Measurements from ENCODE around the gene ADARB2. TPM values are rescaled to one million over a fixed set of nuclear protein-coding genes. Genes with fewer than 3 reads are reported as not detected.

ADARB2 gene
- total and polyA plus RNA-seq, 8 donors: 0.34 to 24.7 (median 3.2) TPM

DNA sequence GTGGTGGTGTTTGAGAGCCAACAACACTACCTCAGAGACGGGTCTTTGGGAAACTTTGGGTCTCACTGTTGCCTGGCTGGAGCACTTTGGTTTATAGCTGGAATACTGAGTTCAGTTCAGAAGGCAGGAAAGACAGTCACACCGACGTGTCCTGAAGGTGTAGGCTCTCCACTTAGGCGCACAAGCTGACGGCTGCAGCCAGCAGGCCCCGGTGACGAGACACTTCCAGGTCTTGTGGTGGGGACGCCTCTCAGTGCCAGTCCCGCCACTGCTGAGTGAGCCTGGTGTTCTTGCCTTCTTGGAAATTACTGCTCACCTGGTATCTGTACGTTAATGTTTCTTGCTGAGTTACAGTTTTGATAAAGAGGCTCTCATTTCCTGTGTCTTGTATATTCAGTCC is 607.1 kb downstream of the ADARB2 start:
- Histone ChIP-seq H3K27me3 (no peaks in the 10 kb centered on the region), H3K36me3 (peaks cover 3 to 41% (median 11%) of the 10 kb centered on the region in 3 donors), H3K27ac (no peak overlapping the region), H3K9me3 (no peaks in the 10 kb centered on the region), H3K4me3 (no peak overlapping the region), H3K4me1 (no peaks in the 10 kb centered on the region)
- FAIRE-seq: no peak
- 98 to 99% methylated on average over 10 of the region's 10 CpGs for WGBS, 2 donors
- ATAC-seq: no peak
- no peak for DNase-seq
- TF ChIP-seq, protein P1, sequence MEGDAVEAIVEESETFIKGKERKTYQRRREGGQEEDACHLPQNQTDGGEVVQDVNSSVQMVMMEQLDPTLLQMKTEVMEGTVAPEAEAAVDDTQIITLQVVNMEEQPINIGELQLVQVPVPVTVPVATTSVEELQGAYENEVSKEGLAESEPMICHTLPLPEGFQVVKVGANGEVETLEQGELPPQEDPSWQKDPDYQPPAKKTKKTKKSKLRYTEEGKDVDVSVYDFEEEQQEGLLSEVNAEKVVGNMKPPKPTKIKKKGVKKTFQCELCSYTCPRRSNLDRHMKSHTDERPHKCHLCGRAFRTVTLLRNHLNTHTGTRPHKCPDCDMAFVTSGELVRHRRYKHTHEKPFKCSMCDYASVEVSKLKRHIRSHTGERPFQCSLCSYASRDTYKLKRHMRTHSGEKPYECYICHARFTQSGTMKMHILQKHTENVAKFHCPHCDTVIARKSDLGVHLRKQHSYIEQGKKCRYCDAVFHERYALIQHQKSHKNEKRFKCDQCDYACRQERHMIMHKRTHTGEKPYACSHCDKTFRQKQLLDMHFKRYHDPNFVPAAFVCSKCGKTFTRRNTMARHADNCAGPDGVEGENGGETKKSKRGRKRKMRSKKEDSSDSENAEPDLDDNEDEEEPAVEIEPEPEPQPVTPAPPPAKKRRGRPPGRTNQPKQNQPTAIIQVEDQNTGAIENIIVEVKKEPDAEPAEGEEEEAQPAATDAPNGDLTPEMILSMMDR (IDR thresholded peaks at IDR 0.05): no peak
- intact Hi-C loops (cut with DNase I): no loop called here

DNA sequence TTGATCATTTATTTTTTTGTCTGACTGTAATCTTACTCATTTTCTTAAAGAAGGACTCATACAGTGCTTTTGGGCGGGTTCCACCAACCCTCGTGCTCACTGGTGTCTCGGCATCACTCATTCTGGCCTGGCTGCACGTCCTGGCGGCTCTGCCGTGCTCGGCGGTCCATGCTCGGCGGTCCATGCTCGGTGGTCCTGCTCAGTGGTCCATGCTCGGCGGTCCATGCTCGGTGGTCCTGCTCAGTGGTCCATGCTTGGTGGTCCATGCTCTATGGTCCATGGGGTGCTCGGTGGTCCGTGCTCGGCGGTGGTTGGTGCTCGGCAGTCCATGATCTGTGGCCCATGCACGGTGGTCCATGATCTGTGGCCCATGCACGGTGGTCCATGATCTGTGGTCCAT is 608.7 kb downstream of the ADARB2 start:
- no peak for DNase-seq
- no peak for FAIRE-seq
- Histone ChIP-seq H3K4me1 (no peaks in the 10 kb centered on the region), H3K9me3 (no peaks in the 10 kb centered on the region), H3K27ac (no peak overlapping the region), H3K27me3 (no peaks in the 10 kb centered on the region), H3K36me3 (peaks cover 4 to 56% (median 12%) of the 10 kb centered on the region in 3 donors), H3K4me3 (no peak overlapping the region)
- 94 to 97% methylated on average over 21 of the region's 21 CpGs for WGBS, 2 donors
- TF ChIP-seq, protein P1 (IDR thresholded peaks at IDR 0.05): no peak
- ATAC-seq: no peak
- intact Hi-C loops (cut with DNase I): no loop called here

DNA sequence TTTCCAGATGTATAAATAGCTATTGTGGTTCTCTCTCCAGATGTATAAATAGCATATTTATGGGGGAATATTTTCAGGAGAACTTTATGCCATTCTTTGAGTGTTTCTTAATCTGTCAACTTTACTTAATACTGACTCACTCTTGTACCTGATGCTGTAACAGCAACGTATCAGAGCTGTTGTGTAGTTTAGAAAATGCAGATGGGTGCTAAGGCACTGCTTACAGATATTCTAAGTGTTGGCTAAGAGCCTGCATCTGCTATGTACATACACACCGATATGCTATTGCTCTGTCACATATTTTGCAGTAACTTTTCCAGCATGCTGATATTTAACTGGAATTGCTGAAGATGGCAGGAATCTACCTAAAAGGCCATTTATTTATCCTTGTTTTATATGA is 609.2 kb downstream of the ADARB2 start:
- WGBS, 2 donors: 63 to 70% methylated on average over 2 of the region's 2 CpGs
- DNase-seq: no peak
- intact Hi-C loops (cut with DNase I): no loop called here
- Histone ChIP-seq H3K36me3 (peaks cover 4 to 58% (median 12%) of the 10 kb centered on the region in 3 donors), H3K9me3 (no peaks in the 10 kb centered on the region), H3K4me3 (no peak overlapping the region), H3K27me3 (no peaks in the 10 kb centered on the region), H3K4me1 (no peaks in the 10 kb centered on the region), H3K27ac (no peak overlapping the region)
- ATAC-seq: no peak
- TF ChIP-seq, protein P1 (IDR thresholded peaks at IDR 0.05): no peak
- no peak for FAIRE-seq

DNA sequence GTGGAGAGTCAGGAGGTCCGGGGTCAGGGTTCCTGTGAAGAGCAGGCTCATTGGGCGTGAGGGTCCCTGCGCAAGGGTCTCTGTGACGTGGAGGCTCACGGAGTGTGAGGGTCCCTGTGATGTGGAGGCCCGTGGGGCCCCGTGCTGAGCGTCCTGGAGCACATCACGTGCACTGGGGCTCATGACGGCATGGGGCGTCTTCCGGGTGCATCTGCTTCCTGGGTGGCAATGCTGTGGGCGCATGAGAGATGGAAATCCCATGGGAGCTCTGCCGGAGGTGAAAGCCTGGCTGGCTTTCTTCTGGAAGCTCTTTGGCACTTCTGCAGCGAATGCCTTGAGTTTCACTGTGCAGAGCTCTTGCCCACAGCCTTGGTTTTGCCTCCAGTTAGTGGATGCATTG is 609.7 kb downstream of the ADARB2 start:
- ATAC-seq: no peak
- TF ChIP-seq, protein P1 (IDR thresholded peaks at IDR 0.05): no peak
- H3K4me3 ChIP-seq: no peak overlapping the region
- no peak for DNase-seq
- peaks cover 4 to 58% (median 12%) of the 10 kb centered on the region in 3 donors for H3K36me3 ChIP-seq
- WGBS, 2 donors: 86 to 93% methylated on average over 15 of the region's 15 CpGs
- no peak overlapping the region for H3K27ac ChIP-seq
- H3K9me3 ChIP-seq: no peaks in the 10 kb centered on the region
- no peaks in the 10 kb centered on the region for H3K27me3 ChIP-seq
- no peak for FAIRE-seq
- H3K4me1 ChIP-seq: no peaks in the 10 kb centered on the region
- intact Hi-C loops (cut with DNase I): no loop called here
